Measurements from ENCODE around the gene CDKN2AIP.
"Not testable (repeated sequence)": the region's sequence is repeated elsewhere in the genome, so short reads cannot be mapped to it uniquely, and the experiment has no call there.

- not testable (repeated sequence) for TF ChIP-seq RAD21 (IDR thresholded peaks at IDR 0.05); TAF1 (conservative IDR thresholded peaks at IDR 0.05); GABPA (IDR thresholded peaks at IDR 0.05 in 1 of 2, conservative IDR thresholded peaks at IDR 0.05 in 1 of 2); SP1 (IDR thresholded peaks at IDR 0.05); JUND (IDR thresholded peaks at IDR 0.05); HNF4G (IDR thresholded peaks at IDR 0.05); ATF3 (IDR thresholded peaks at IDR 0.05); REST (IDR thresholded peaks at IDR 0.05); EGR1 (IDR thresholded peaks at IDR 0.05; ENCODE audit: low read depth in 2 of 2)
- TF ChIP-seq, protein P1, sequence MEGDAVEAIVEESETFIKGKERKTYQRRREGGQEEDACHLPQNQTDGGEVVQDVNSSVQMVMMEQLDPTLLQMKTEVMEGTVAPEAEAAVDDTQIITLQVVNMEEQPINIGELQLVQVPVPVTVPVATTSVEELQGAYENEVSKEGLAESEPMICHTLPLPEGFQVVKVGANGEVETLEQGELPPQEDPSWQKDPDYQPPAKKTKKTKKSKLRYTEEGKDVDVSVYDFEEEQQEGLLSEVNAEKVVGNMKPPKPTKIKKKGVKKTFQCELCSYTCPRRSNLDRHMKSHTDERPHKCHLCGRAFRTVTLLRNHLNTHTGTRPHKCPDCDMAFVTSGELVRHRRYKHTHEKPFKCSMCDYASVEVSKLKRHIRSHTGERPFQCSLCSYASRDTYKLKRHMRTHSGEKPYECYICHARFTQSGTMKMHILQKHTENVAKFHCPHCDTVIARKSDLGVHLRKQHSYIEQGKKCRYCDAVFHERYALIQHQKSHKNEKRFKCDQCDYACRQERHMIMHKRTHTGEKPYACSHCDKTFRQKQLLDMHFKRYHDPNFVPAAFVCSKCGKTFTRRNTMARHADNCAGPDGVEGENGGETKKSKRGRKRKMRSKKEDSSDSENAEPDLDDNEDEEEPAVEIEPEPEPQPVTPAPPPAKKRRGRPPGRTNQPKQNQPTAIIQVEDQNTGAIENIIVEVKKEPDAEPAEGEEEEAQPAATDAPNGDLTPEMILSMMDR (IDR thresholded peaks at IDR 0.05; ENCODE audit: low read depth, low read length, missing input control), result not testable (repeated sequence)
- TF ChIP-seq, protein P2, sequence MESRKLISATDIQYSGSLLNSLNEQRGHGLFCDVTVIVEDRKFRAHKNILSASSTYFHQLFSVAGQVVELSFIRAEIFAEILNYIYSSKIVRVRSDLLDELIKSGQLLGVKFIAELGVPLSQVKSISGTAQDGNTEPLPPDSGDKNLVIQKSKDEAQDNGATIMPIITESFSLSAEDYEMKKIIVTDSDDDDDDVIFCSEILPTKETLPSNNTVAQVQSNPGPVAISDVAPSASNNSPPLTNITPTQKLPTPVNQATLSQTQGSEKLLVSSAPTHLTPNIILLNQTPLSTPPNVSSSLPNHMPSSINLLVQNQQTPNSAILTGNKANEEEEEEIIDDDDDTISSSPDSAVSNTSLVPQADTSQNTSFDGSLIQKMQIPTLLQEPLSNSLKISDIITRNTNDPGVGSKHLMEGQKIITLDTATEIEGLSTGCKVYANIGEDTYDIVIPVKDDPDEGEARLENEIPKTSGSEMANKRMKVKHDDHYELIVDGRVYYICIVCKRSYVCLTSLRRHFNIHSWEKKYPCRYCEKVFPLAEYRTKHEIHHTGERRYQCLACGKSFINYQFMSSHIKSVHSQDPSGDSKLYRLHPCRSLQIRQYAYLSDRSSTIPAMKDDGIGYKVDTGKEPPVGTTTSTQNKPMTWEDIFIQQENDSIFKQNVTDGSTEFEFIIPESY (IDR thresholded peaks at IDR 0.05), result not testable (repeated sequence)
Measured at GRCh38 chr4:183433183-183433582, 11.3 kb upstream of the CDKN2AIP start.
